Hepatocyte (in vitro differentiated cells): ENCODE data around the gene PRSS50. TPM values are rescaled to one million over a fixed set of nuclear protein-coding genes. Genes with fewer than 3 reads are reported as not detected.
A peak's percentile ranks its signal among the peaks of the same experiment; 100 is the strongest.

ENCODE experiments used
- DNase-seq: peaks from one replicate; pipeline ENCODE4 v3.0.0-alpha.2; 2016; ENCODE audit warnings: low spot score
- H2AFZ ChIP-seq: fragments of 200-600 bp; sonication (generic); 2 replicates; pipeline ENCODE4 v1.6.0; 2016; ENCODE audit warnings: antibody characterized with exemption, mild to moderate bottlenecking
- H3K27ac ChIP-seq: fragments of 200-600 bp; sonication (generic); 2 replicates; pipeline ENCODE4 v1.5.1; 2016; ENCODE audit warnings: mild to moderate bottlenecking
- H3K27me3 ChIP-seq: fragments of 200-600 bp; sonication (generic); 2 replicates; pipeline ENCODE4 v1.6.1; 2016
- H3K36me3 ChIP-seq: fragments of 200-600 bp; sonication (generic); replicated peaks from 2 replicates; pipeline ENCODE4 v1.5.1; 2016; ENCODE audit warnings: low read depth; ENCODE audit not compliant: insufficient read depth
- H3K4me1 ChIP-seq: fragments of 200-600 bp; sonication (generic); 2 replicates; pipeline ENCODE4 v1.5.1; 2016; ENCODE audit warnings: mild to moderate bottlenecking, moderate library complexity; ENCODE audit not compliant: insufficient read depth
- H3K4me2 ChIP-seq: fragments of 200-600 bp; sonication (generic); 2 replicates; pipeline ENCODE4 v1.6.0; 2016
- H3K4me3 ChIP-seq: fragments of 200-600 bp; sonication (generic); 2 replicates; pipeline ENCODE4 v1.5.1; 2016; ENCODE audit warnings: mild to moderate bottlenecking
- H3K79me2 ChIP-seq: fragments of 200-600 bp; sonication (generic); 2 replicates; pipeline ENCODE4 v1.6.0; 2017; ENCODE audit warnings: mild to moderate bottlenecking
- H3K9me2 ChIP-seq: fragments of 200-600 bp; sonication (generic); replicated peaks from 2 replicates; pipeline ENCODE4 v1.6.0; 2017; ENCODE audit warnings: mild to moderate bottlenecking; ENCODE audit not compliant: insufficient read depth
- H3K9me3 ChIP-seq: fragments of 200-600 bp; sonication (generic); 2 replicates; pipeline ENCODE4 v1.5.1; 2016; ENCODE audit warnings: low read depth, mild to moderate bottlenecking
- H4K20me1 ChIP-seq: fragments of 200-600 bp; sonication (generic); 2 replicates; pipeline ENCODE4 v1.6.0; 2016; ENCODE audit warnings: mild to moderate bottlenecking; ENCODE audit not compliant: insufficient read depth, poor library complexity, severe bottlenecking
- EZH2 ChIP-seq: fragments of 200-600 bp; sonication (generic); IDR thresholded peaks from 2 replicates; pipeline ENCODE4 v1.6.1; 2016; ENCODE audit warnings: antibody characterized with exemption, mild to moderate bottlenecking, borderline replicate concordance
- EZH2phosphoT487 ChIP-seq: fragments of 200-600 bp; sonication (generic); IDR thresholded peaks from one replicate; pipeline ENCODE4 v1.6.1; 2018; ENCODE audit warnings: antibody characterized with exemption, mild to moderate bottlenecking, low read depth, moderate library complexity; ENCODE audit not compliant: unreplicated experiment, severe bottlenecking
- WGBS: methylation state at CpG from one replicate; pipeline ENCODE4 v1.1.6; 2016; ENCODE audit warnings: low lambda C conversion rate; ENCODE audit errors: missing lambda C conversion rate; 5-methylcytosine and 5-hydroxymethylcytosine counted together
- polyA plus RNA-seq: library from polyadenylated mRNA; unstranded; fragments of >200 nt; fragmentation: Nextera tagmentation; extraction: Ambion mirVana; gene quantifications from 2 replicates; pipeline ENCODE4 v1.2.1, GENCODE V29; 2016
- total RNA-seq: library from RNA; depleted of rRNA; stranded (reverse); fragments of >200 nt; gene quantifications from 2 replicates; pipeline ENCODE4 v1.2.3, GENCODE V29; 2014
- TF ChIP-seq, protein P1 (sequence below): fragments of 200-600 bp; sonication (generic); IDR thresholded peaks from 2 replicates; pipeline ENCODE4 v1.5.1; 2016; ENCODE audit warnings: antibody characterized with exemption, mild to moderate bottlenecking; ENCODE audit not compliant: poor library complexity

The PRSS50 gene
- total and polyA plus RNA-seq, 2 experiments from 2014 or later: 0.33 to 1.4 TPM

DNA sequence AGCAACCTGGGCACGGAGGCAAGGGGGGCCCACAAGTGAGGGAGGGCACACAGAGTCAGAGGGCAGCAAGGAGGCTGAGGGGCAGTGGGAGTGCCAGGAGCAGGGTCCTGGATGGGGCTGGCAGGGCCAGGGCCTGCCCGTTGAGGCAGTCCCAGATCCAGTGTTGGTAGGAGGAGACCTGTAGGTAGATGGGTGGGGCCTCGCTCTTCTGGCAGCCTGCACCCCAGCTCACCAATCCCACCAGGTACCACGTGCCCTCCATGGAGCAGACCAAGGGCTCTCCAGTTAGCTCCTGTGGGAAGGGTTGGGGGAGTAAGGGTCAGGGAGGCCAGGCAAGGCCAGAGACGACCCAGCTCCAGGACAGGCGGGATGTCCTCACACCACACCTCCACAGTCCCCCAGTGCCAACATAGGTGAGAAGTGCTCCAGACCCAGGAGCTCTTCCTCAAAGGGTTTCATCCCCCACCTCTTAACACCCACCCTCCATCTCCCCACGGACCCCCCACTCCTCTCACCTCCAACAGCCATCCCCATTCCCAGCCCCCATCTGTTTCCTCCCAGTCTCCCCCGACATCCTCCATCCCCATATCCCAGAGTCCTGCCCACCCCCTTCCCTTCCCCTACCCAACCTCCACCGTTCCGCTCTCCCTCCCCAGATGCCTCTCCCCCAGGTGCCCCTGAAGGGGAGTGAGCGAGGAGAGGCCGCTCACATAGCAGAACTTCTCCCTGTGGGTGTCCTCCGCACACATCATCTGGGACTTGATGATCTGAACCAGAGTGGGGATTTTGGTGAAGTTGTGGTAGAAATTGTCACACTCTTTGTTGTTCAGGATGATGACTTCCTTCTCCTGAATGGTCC, 5.2 kb downstream of the PRSS50 start:
- Histone ChIP-seq H3K4me3 (no peak overlapping the region), H3K36me3 (no peaks in the 10 kb centered on the region), H3K27ac (no peak overlapping the region), H3K4me2 (no peak overlapping the region), H4K20me1 (no peaks in the 10 kb centered on the region), H3K4me1 (no peaks in the 10 kb centered on the region), H3K9me3 (no peaks in the 10 kb centered on the region), H2AFZ (no peak overlapping the region), H3K27me3 (no peaks in the 10 kb centered on the region), H3K79me2 (no peaks in the 10 kb centered on the region), H3K9me2 (no peaks in the 10 kb centered on the region)
- TF ChIP-seq EZH2 (no peak), EZH2phosphoT487 (no peak)
- TF ChIP-seq, protein P1, sequence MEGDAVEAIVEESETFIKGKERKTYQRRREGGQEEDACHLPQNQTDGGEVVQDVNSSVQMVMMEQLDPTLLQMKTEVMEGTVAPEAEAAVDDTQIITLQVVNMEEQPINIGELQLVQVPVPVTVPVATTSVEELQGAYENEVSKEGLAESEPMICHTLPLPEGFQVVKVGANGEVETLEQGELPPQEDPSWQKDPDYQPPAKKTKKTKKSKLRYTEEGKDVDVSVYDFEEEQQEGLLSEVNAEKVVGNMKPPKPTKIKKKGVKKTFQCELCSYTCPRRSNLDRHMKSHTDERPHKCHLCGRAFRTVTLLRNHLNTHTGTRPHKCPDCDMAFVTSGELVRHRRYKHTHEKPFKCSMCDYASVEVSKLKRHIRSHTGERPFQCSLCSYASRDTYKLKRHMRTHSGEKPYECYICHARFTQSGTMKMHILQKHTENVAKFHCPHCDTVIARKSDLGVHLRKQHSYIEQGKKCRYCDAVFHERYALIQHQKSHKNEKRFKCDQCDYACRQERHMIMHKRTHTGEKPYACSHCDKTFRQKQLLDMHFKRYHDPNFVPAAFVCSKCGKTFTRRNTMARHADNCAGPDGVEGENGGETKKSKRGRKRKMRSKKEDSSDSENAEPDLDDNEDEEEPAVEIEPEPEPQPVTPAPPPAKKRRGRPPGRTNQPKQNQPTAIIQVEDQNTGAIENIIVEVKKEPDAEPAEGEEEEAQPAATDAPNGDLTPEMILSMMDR: no peak
- WGBS: 94% methylated on average over 7 of the region's 13 CpGs
- no peak for DNase-seq

GRCh38 chr3:46711760-46712159, 5.9 kb downstream of the PRSS50 start:
- Histone ChIP-seq H2AFZ (no peak overlapping the region), H4K20me1 (no peaks in the 10 kb centered on the region), H3K27ac (no peak overlapping the region), H3K79me2 (no peaks in the 10 kb centered on the region), H3K9me3 (no peaks in the 10 kb centered on the region), H3K9me2 (no peaks in the 10 kb centered on the region), H3K27me3 (no peaks in the 10 kb centered on the region), H3K4me2 (no peak overlapping the region), H3K4me3 (no peak overlapping the region), H3K36me3 (no peaks in the 10 kb centered on the region), H3K4me1 (peaks cover 3% of the 10 kb centered on the region)
- whole genome bisulfite sequencing: 89% methylated on average over 7 of the region's 7 CpGs
- no peak for DNase-seq
- TF ChIP-seq EZH2phosphoT487 (no peak), EZH2 (no peak)
- TF ChIP-seq, protein P1: no peak

GRCh38 chr3:46711305-46711704, 6.4 kb downstream of the PRSS50 start:
- no peak overlapping the region for H3K4me3 ChIP-seq
- H3K4me1 ChIP-seq: peaks cover 8% of the 10 kb centered on the region
- no peaks in the 10 kb centered on the region for H3K9me3 ChIP-seq
- H4K20me1 ChIP-seq: no peaks in the 10 kb centered on the region
- no peaks in the 10 kb centered on the region for H3K36me3 ChIP-seq
- 100% methylated on average over 2 of the region's 2 CpGs for WGBS
- no peaks in the 10 kb centered on the region for H3K79me2 ChIP-seq
- H3K9me2 ChIP-seq: no peaks in the 10 kb centered on the region
- H3K4me2 ChIP-seq: no peak overlapping the region
- TF ChIP-seq EZH2 (no peak), EZH2phosphoT487 (no peak)
- TF ChIP-seq, protein P1: no peak
- DNase-seq: peak; percentile 38
- no peak overlapping the region for H3K27ac ChIP-seq
- no peak overlapping the region for H2AFZ ChIP-seq
- no peaks in the 10 kb centered on the region for H3K27me3 ChIP-seq
